SH-SY5Y (cell line): ENCODE measurements around the gene TIRAP.

Experiments used
- GATA2 ChIP-seq: IDR thresholded peaks from 2 replicates; pipeline ENCODE4 v1.6.1; 2011; ENCODE audit warnings: mild to moderate bottlenecking, low read depth, low read length
- GATA3 ChIP-seq: IDR thresholded peaks from 2 replicates; pipeline ENCODE4 v1.6.1; 2011; ENCODE audit warnings: low read depth, mild to moderate bottlenecking, low read length, moderate library complexity

DNA sequence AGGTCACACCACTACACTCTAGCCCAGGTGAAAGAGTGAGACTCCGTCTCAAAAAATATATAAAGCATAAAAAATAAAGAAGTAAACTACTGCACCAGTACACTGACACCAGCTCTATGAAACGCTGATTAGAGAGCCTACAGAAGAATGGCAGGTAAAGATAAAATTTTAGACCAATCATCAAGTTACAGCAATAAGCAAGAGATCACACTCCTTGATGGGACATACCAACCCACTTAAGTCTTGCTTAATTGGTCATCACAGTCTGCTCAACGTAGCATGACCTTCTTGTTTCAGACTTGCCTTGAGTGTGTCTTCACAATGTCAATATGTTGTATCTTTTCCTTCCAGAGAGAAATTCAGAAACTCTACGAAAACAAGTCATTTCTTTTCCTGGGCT lies 26.7 kb upstream of the TIRAP start:
- no peak for TF ChIP-seq GATA2
- no peak for TF ChIP-seq GATA3
